ENCODE results near the gene COL23A1. TPM values are rescaled to one million over a fixed set of nuclear protein-coding genes. Genes with fewer than 3 reads are reported as not detected.

Gene COL23A1
- total RNA-seq, 1 donor from 2014 or later = 0.12 TPM

DNA sequence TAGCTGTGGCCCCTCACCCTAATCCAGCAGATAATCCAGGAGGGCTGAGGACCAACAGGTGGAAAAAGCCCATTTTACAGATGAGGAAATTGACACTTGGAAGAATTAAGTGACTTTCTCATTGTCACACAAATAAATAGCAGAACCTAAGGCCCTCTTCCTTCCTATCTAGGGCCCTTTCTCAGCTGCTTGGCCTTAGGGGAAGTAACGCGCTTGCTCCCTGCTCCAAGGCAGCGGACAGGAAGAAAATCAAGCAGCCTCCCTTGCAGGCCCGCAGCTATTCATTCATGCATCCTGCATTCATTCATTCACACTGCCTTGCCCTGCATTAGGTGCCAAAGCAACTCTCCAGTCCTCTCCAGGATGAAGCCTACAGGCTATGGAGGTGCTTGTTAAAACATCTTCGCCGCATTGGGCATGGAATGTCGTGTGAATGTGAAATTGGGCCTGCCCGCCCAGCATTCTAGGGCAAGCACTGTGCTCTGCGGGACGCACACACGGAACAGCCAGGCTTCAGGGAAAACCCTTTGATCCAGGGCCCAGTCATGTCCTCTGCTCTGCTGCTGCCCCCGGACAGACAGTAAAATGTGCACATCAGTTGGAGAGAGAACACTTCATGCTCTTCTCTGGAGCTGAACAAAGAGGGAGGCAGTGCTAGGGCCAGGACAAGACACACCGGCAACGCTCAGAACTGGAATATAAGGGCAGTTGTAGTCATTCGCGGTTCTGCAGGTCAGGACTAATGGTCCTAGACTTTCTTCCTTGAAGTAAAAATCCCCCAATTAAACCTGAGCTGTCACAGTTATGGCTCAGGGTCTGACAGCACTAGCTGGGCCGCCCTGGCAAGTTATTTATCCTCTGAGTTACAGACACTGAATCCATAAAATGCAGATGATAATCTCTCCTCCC is 166.0 kb downstream of the COL23A1 start:
- H3K4me1 Mint-ChIP-seq (ENCODE audit: low read depth) = no peaks in the 10 kb centered on the region
- H3K27me3 Mint-ChIP-seq (ENCODE audit: low read depth) = peaks cover 3% of the 10 kb centered on the region
- H3K27ac Mint-ChIP-seq (ENCODE audit: unreplicated experiment) = no peak overlapping the region
- TF ChIP-seq, protein P1, sequence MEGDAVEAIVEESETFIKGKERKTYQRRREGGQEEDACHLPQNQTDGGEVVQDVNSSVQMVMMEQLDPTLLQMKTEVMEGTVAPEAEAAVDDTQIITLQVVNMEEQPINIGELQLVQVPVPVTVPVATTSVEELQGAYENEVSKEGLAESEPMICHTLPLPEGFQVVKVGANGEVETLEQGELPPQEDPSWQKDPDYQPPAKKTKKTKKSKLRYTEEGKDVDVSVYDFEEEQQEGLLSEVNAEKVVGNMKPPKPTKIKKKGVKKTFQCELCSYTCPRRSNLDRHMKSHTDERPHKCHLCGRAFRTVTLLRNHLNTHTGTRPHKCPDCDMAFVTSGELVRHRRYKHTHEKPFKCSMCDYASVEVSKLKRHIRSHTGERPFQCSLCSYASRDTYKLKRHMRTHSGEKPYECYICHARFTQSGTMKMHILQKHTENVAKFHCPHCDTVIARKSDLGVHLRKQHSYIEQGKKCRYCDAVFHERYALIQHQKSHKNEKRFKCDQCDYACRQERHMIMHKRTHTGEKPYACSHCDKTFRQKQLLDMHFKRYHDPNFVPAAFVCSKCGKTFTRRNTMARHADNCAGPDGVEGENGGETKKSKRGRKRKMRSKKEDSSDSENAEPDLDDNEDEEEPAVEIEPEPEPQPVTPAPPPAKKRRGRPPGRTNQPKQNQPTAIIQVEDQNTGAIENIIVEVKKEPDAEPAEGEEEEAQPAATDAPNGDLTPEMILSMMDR (IDR thresholded peaks at IDR 0.05) = no peak
- H3K9me3 Mint-ChIP-seq (ENCODE audit: low read depth) = no peaks in the 10 kb centered on the region
- no peak overlapping the region for H3K4me3 Mint-ChIP-seq (ENCODE audit: unreplicated experiment)
- no peak for DNase-seq (ENCODE audit: low spot score)
- no peaks in the 10 kb centered on the region for H3K36me3 Mint-ChIP-seq (ENCODE audit: low read depth)

DNA sequence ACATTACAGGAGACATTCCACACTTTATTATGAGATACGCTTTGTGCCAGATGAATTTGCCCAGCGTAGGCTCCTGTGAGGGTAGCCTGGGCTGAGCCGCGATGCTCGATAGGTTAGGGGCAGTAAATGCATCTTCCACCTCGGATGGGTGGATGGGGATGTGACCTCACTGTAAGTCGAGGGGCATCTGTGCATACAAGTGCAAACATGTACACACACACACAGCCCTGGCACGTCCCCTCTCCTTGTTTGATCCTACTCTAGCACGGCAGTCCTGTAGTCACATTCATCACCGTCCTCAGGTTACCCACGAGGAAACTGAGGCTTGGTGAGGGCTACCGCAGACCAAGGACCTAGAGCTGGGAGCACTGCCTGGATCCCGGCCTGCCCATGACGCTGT is 166.8 kb downstream of the COL23A1 start:
- Mint-ChIP-seq H3K4me1 (ENCODE audit: low read depth) (no peaks in the 10 kb centered on the region), H3K4me3 (ENCODE audit: unreplicated experiment) (no peak overlapping the region), H3K27me3 (ENCODE audit: low read depth) (peaks cover 5% of the 10 kb centered on the region), H3K27ac (ENCODE audit: unreplicated experiment) (no peak overlapping the region), H3K36me3 (ENCODE audit: low read depth) (no peaks in the 10 kb centered on the region), H3K9me3 (ENCODE audit: low read depth) (no peaks in the 10 kb centered on the region)
- TF ChIP-seq, protein P1 (IDR thresholded peaks at IDR 0.05) = no peak
- no peak for DNase-seq (ENCODE audit: low spot score)

DNA sequence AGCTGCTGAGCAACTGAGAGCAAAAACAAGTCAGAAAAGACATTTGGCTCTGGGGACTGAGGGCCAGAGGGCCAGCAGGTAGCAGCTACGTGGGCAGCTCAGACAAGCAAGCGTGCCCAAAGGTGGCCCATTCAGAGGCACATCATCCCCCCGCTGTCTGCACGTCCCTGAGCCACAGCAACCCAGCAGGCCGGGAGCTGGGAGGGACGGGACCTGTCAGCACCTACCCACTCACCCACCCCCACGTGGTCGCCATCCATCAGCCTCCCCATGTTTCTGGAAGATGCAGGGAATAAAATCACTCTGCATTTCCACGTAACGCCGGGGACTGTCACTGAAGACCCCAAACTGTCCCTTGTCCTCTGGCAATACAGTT is 167.8 kb downstream of the COL23A1 start:
- TF ChIP-seq, protein P1 (IDR thresholded peaks at IDR 0.05) = no peak
- DNase-seq (ENCODE audit: low spot score) = no peak

DNA sequence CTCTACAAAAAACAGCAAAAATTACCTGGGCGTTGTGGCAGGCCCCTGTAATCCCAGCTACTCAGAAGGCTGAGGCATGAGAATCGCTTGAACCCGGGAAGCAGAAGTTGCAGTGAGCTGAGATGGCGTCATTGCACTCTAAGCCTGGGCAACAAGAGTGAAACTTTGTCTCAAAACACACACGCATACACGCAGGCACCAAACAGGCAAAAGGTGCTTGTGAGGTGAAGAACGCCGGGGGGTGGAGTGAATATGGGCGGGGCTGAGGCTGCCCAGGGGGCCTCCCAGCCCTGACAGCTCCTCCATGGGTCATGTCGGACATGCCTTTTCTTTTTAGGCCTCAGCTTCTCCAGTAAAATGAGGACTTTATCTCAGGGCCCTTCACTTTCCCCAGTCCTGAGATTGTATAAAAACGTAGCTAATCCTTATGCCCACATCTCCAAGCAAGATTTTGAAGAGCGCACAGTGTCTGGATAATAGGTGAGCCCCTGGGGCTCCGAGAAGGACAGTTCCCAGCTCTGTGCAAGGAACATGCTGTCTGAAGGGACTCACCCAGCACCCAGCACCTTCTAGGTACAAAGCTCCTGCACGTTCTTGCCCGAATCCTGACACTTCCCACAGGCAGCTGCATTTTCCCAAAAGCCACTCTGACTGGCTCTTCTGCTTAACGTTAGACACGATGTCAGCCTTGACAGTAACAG is 168.3 kb downstream of the COL23A1 start:
- Mint-ChIP-seq H3K9me3 (ENCODE audit: low read depth) (no peaks in the 10 kb centered on the region), H3K36me3 (ENCODE audit: low read depth) (no peaks in the 10 kb centered on the region), H3K27ac (ENCODE audit: unreplicated experiment) (no peak overlapping the region), H3K4me3 (ENCODE audit: unreplicated experiment) (no peak overlapping the region), H3K27me3 (ENCODE audit: low read depth) (peaks cover 9% of the 10 kb centered on the region), H3K4me1 (ENCODE audit: low read depth) (peaks cover 2% of the 10 kb centered on the region)
- TF ChIP-seq, protein P1 (IDR thresholded peaks at IDR 0.05) = no peak
- no peak for DNase-seq (ENCODE audit: low spot score)

More for the DNA sequence above, 167.8 kb downstream of the COL23A1 start:
- Mint-ChIP-seq H3K4me3 (ENCODE audit: unreplicated experiment) (no peak overlapping the region), H3K4me1 (ENCODE audit: low read depth) (no peaks in the 10 kb centered on the region), H3K9me3 (ENCODE audit: low read depth) (no peaks in the 10 kb centered on the region), H3K27me3 (ENCODE audit: low read depth) (peaks cover 7% of the 10 kb centered on the region), H3K27ac (ENCODE audit: unreplicated experiment) (no peak overlapping the region), H3K36me3 (ENCODE audit: low read depth) (no peaks in the 10 kb centered on the region)

DNA sequence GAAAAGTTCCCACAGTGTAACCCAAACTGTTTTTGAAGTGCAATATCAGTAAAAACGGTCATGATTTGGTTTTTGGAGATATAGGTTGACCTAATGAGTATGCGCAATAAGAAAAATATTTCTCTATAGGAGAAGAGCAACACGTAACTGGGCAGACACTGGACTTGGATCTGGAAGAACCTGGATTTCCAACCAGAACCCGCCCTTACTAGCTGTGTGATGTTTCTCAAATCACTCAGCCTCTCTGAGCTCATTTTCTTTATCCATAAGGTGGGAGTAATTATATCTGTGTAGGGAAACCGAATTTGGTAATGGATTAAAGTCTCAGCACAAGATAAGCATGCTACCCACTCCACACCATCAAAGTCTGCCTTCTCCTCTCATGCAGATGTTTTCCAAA is 169.1 kb downstream of the COL23A1 start:
- no peaks in the 10 kb centered on the region for H3K36me3 Mint-ChIP-seq (ENCODE audit: low read depth)
- DNase-seq (ENCODE audit: low spot score) = no peak
- TF ChIP-seq, protein P1 (IDR thresholded peaks at IDR 0.05) = no peak
- H3K4me1 Mint-ChIP-seq (ENCODE audit: low read depth) = peaks cover 2% of the 10 kb centered on the region
- no peaks in the 10 kb centered on the region for H3K9me3 Mint-ChIP-seq (ENCODE audit: low read depth)
- peaks cover 9% of the 10 kb centered on the region for H3K27me3 Mint-ChIP-seq (ENCODE audit: low read depth)
- no peak overlapping the region for H3K4me3 Mint-ChIP-seq (ENCODE audit: unreplicated experiment)
- no peak overlapping the region for H3K27ac Mint-ChIP-seq (ENCODE audit: unreplicated experiment)

Data from chondrocyte (in vitro differentiated cells).